Suppressor macrophage treated with lipopolysaccharide for 4 hours (primary cell): ENCODE data around the gene DMRTC2.

ENCODE experiments used
- DNase-seq: peaks from one replicate; pipeline ENCODE4 v3.0.0-alpha.2; 2020

DMRTC2 gene

DNA sequence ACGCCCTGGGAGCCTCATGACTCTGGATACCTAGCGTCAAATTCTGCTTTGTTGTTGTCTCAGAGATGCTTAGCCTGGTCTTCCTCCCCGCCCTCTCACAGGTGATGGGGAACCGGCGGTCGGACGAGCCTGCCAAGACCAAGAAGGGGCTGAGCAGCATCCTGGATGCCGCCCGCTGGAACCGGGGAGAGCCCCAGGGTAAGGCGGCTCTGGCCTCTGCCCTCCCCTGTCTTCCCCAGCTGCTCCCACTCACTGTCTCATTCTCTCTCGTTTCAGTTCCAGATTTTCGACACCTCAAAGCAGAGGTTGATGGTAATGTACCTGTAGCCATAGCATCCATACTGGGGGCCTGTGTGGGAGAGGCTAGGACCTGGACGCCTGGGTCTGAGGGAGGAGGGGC is 49.5 kb downstream of the DMRTC2 start:
- no peak for DNase-seq

DNA sequence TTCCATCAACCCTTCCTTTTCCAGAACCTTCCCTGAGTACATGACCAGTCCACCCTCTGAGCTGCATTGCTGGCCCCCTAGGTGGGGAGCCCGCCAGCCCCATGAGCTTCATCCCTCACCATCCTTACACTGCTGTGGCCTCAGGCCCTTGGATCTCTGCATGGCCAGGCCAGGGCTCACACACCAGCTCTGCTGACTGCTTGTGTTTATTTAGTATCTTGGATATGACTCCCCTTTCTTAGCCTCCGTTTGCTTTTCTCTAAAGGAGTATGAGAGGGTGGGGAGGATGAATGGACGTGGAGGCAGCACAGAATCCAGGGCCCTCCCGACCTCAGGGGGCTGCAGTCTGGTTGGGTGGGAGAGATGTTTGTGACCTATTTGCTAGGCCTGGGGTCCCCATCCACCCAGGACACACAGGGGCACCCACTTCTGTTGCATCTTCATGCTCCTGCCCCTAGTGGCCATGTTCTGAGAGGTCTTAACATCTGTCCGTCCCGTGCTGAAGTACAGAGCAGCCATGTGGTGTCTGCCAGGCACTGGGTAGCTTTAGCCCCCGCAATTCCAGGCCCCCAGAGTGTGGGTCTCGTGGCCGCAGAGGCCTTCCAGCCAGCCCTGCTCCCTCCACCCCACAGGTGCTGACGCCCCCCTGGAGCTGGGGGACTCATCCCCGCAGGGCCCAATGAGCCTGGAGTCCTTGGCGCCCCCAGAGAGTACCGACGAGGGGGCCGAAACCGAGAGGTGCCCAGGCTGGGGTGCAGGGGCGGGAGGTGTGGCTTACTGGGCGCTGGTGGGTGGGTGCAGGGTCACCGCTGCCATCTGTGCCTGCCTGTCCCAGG is 51.1 kb downstream of the DMRTC2 start:
- no peak for DNase-seq

DNA sequence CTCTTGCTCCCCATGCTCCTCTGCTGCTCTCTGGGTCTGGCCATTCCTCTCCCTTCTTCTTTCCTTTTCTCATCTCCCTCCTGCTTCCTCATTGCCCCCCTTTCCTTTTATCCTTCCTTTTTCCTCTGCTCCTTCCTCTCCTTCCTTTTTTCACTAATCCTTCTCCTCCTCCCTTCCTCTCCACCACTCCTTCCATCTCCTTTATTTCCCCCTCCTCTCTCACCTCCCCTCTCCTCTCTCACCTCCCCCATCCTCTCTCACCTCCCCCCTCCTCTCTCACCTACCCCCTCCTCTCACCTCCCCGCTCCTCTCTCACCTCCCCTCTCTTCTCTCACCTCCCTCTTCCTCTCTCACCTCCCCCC is 51.7 kb downstream of the DMRTC2 start:
- DNase-seq: no peak

DNA sequence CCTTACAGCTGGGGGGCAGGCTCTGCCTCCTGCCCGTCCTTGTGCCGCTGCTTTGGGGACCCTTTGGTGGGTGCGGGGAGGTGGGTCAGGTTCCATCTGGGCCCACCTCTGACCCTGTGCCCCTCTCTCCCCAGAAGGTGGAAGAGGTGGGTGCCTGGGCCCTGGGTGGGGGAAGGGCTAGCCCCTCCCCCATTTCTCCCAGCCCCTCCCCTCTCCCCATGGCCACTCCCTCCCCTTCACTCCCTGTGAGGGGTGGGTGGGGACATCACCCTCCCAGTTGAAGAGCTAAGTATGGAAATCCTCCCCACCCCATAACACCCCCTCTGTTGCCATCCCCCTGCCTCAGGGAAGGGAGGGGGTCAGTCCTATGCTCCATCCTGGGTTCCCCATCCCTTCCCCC is 52.3 kb downstream of the DMRTC2 start:
- DNase-seq: no peak

DNA sequence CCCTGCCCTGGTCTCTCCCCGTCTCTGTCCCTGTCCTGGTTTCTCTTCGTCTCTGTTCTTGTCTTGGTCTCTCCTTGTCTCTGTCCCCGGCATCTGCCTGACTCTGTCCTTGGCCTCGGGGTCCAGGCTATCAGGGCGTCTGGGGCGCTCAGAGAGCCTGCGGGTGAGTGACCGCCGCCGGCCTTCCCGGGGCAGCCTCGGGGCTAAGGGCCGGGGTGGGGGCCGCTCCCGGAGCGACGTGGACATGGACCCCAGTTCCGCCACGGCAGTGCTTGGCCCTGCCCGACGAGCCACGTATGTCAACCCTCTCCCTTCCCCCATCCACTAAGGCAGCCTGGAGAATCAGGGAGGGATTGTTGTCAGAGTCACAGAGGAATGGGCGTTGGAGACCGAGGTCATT is 53.0 kb downstream of the DMRTC2 start:
- DNase-seq: no peak

DNA sequence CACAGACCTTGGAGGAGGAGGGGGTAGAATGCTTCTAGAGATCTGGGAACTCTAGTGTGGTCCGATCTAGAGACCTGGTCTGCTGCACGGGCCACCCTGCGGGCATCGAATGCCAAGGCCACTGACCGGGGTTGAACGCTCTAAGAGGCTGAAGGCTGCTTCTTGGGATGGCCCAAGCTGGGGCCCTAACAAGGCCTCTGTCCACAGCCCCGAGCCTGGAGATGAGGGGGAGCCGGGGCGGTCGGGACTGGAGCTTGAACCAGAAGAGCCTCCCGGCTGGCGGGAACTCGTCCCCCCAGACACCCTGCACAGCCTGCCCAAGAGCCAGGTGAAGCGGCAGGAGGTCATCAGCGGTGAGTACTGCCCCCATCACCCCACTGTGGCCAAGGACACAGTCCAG is 53.4 kb downstream of the DMRTC2 start:
- DNase-seq: no peak
